ENCODE measurements around the gene MAST4. TPM values are rescaled to one million over a fixed set of nuclear protein-coding genes. Genes with fewer than 3 reads are reported as not detected.

The MAST4 gene
- total and polyA plus RNA-seq, 2 of the 13 experiments (the other 11 are each of a cell fraction or from before 2014, with no cell fraction given) = 3.4 to 3.7 TPM

DNA sequence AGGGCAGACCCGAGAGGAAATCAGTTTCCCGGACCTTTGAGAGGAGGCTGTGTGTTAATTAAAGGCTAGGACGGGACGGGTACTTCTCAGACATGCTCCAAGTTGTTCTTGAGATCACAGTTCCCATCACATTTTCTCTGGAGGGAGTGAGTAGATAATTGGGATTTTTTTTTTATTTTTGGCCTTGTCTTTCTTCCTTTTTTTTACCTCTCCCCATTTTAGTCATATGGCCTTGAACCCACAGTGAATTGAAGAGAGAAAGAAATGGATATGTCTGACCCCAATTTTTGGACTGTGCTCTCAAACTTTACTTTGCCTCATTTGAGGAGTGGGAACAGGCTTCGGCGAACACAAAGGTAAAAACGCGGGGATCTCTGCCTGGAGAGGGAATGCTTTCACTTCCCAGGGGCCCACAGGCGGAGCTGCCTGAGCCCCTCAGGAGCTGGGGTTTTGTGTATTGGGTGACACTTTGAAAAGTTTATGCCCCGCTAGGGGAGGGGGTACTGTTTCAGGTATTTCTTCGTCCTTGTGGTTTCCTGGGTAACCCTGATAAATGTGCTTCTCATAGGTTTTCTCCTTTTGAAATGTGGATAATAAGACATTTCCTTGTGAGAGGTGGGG, 408.6 kb downstream of the MAST4 start (continued):
- no peak for TF ChIP-seq CBX2 (IDR thresholded peaks at IDR 0.05; ENCODE audit: low read depth, low read length)
- no peak for TF ChIP-seq CBX2 (CRISPR knock-in tag; IDR thresholded peaks at IDR 0.05; ENCODE audit: low read depth)
- no peak for TF ChIP-seq KDM6A (CRISPR knock-in tag; IDR thresholded peaks at IDR 0.05; ENCODE audit: low read depth)
- TF ChIP-seq ZNF792 (CRISPR knock-in tag; IDR thresholded peaks at IDR 0.05) = no peak
- no peak for TF ChIP-seq ZFP1 (CRISPR knock-in tag; IDR thresholded peaks at IDR 0.05)
- TF ChIP-seq, protein P1, sequence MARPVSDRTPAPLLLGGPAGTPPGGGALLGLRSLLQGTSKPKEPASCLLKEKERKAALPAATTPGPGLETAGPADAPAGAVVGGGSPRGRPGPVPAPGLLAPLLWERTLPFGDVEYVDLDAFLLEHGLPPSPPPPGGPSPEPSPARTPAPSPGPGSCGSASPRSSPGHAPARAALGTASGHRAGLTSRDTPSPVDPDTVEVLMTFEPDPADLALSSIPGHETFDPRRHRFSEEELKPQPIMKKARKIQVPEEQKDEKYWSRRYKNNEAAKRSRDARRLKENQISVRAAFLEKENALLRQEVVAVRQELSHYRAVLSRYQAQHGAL (CRISPR knock-in tag; IDR thresholded peaks at IDR 0.05; ENCODE audit: not compliant biosample characterization) = no peak
- TF ChIP-seq TFE3 (CRISPR knock-in tag; IDR thresholded peaks at IDR 0.05) = 0 out of 2 replicates have a peak, but pooled peaks have one; percentile 5
- no peak for TF ChIP-seq MIXL1 (CRISPR knock-in tag; IDR thresholded peaks at IDR 0.05)
- no peak for TF ChIP-seq AKAP8 (CRISPR knock-in tag; IDR thresholded peaks at IDR 0.05)
- no peak for TF ChIP-seq NR2F1 (CRISPR knock-in tag; IDR thresholded peaks at IDR 0.05)
- TF ChIP-seq ZNF512B (CRISPR knock-in tag; IDR thresholded peaks at IDR 0.05; ENCODE audit: borderline replicate concordance) = 0 out of 2 replicates have a peak, but pooled peaks have one; percentile 43
- TF ChIP-seq ZBTB20 (CRISPR knock-in tag; IDR thresholded peaks at IDR 0.05; ENCODE audit: borderline replicate concordance, low read depth) = no peak
- no peak for TF ChIP-seq ISL2 (CRISPR knock-in tag; IDR thresholded peaks at IDR 0.05)
- no peak for TF ChIP-seq ATF7 (IDR thresholded peaks at IDR 0.05)
- TF ChIP-seq ATF7 (CRISPR knock-in tag; IDR thresholded peaks at IDR 0.05) = no peak
- TF ChIP-seq ZKSCAN8 (CRISPR knock-in tag; IDR thresholded peaks at IDR 0.05; ENCODE audit: borderline replicate concordance) = no peak
- TF ChIP-seq, protein P2, sequence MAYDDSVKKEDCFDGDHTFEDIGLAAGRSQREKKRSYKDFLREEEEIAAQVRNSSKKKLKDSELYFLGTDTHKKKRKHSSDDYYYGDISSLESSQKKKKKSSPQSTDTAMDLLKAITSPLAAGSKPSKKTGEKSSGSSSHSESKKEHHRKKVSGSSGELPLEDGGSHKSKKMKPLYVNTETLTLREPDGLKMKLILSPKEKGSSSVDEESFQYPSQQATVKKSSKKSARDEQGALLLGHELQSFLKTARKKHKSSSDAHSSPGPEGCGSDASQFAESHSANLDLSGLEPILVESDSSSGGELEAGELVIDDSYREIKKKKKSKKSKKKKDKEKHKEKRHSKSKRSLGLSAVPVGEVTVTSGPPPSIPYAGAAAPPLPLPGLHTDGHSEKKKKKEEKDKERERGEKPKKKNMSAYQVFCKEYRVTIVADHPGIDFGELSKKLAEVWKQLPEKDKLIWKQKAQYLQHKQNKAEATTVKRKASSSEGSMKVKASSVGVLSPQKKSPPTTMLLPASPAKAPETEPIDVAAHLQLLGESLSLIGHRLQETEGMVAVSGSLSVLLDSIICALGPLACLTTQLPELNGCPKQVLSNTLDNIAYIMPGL (CRISPR knock-in tag; IDR thresholded peaks at IDR 0.05; ENCODE audit: borderline replicate concordance in 1 of 2, low read depth in 1 of 2) = peak in 1 of 2 experiments; percentile 2; a peak in 1 of 4 replicates
- TF ChIP-seq, protein P3, sequence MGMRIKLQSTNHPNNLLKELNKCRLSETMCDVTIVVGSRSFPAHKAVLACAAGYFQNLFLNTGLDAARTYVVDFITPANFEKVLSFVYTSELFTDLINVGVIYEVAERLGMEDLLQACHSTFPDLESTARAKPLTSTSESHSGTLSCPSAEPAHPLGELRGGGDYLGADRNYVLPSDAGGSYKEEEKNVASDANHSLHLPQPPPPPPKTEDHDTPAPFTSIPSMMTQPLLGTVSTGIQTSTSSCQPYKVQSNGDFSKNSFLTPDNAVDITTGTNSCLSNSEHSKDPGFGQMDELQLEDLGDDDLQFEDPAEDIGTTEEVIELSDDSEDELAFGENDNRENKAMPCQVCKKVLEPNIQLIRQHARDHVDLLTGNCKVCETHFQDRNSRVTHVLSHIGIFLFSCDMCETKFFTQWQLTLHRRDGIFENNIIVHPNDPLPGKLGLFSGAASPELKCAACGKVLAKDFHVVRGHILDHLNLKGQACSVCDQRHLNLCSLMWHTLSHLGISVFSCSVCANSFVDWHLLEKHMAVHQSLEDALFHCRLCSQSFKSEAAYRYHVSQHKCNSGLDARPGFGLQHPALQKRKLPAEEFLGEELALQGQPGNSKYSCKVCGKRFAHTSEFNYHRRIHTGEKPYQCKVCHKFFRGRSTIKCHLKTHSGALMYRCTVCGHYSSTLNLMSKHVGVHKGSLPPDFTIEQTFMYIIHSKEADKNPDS (CRISPR knock-in tag; IDR thresholded peaks at IDR 0.05) = no peak
- TF ChIP-seq GATAD1 (CRISPR knock-in tag; IDR thresholded peaks at IDR 0.05) = no peak

Data from HepG2 (cell line).